MCF 10A (cell line): Measurements from ENCODE around the gene CREB3L2. TPM values are rescaled to one million over a fixed set of nuclear protein-coding genes. Genes with fewer than 3 reads are reported as not detected.

Experiments used
- BruUV-seq: library from RNA; stranded (reverse); fragments of 400-500 nt; replicated peaks from 2 replicates; lab custom pipeline; 2021; lab: Mats Ljungman, UMichigan
- CTCF ChIA-PET: fragments of 300-600 bp; sonication (Branson Sonifier 250); formaldehyde crosslinking; extraction: SDS; loops from one replicate; lab custom pipeline; 2021; ENCODE audit warnings: antibody characterized with exemption, inconsistent platforms; lab: Yijun Ruan, JAX
- POLR2A ChIA-PET: fragments of 300-600, 350-650 bp; sonication (Branson Sonifier 250); formaldehyde crosslinking; extraction: SDS; loops from one replicate; lab custom pipeline; 2020; ENCODE audit warnings: antibody characterized with exemption, inconsistent platforms; lab: Yijun Ruan, JAX
- DNase-seq: peaks from one replicate; pipeline ENCODE4 v3.0.0-alpha.2; 2018; ENCODE audit not compliant: unreplicated experiment
- H3K27ac Mint-ChIP-seq: one replicate; pipeline ENCODE4 v1.8.0; 2022; ENCODE audit warnings: mild to moderate bottlenecking, low read depth, mixed read lengths; ENCODE audit not compliant: unreplicated experiment
- H3K27me3 Mint-ChIP-seq: one replicate; pipeline ENCODE4 v1.8.0; 2022; ENCODE audit warnings: mixed read lengths; ENCODE audit not compliant: insufficient read depth, unreplicated experiment
- H3K36me3 Mint-ChIP-seq: one replicate; pipeline ENCODE4 v1.8.0; 2022; ENCODE audit warnings: mild to moderate bottlenecking, moderate library complexity, mixed read lengths; ENCODE audit not compliant: insufficient read depth, unreplicated experiment
- H3K4me1 Mint-ChIP-seq: one replicate; pipeline ENCODE4 v1.8.0; 2022; ENCODE audit warnings: mixed read lengths; ENCODE audit not compliant: insufficient read depth, unreplicated experiment
- H3K4me3 Mint-ChIP-seq: one replicate; pipeline ENCODE4 v1.8.0; 2022; ENCODE audit warnings: mild to moderate bottlenecking, moderate library complexity, mixed read lengths; ENCODE audit not compliant: unreplicated experiment
- H3K9me3 Mint-ChIP-seq: one replicate; pipeline ENCODE4 v1.8.0; 2022; ENCODE audit warnings: mixed read lengths; ENCODE audit not compliant: unreplicated experiment
- CTCF ChIP-seq: fragments of 200-600 bp; IDR thresholded peaks from one replicate; pipeline ENCODE4 v1.8.0; 2022; ENCODE audit warnings: antibody characterized with exemption, mild to moderate bottlenecking; ENCODE audit not compliant: unreplicated experiment
- intact Hi-C: fragments of 100-400 bp; cut with micrococcal nuclease; formaldehyde crosslinking; loops from 2 replicates; pipeline ENCODE4 v1.14.1; 2022
- total RNA-seq: library from RNA; stranded (reverse); gene quantifications from 2 replicates; pipeline ENCODE4 v1.2.3, GENCODE V29; 2022

The CREB3L2 gene
- total RNA-seq, 1 experiment from 2014 or later = 74.2 TPM

DNA sequence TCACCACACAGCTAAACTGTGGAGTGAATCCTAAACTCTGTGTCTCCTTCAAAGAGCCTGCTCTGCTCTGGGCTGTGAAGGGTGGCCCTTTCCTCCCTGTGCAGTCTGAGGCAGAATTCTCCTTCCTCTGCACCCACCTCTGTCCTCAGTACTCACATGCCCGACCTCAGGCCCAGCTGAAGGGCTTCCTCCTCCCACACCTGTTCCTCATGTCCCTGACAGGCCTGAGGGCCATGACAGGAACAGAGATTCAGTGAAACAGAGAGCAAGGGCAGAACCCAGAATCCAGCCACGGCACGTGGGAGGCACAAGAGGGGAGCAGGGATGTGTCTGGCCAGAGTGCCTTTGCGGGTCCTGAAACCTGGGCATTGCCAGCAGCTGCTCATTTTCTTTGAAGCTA is 13.9 kb downstream of the CREB3L2 start:
- no TSS peak for BruUV-seq
- no peak for DNase-seq
- Mint-ChIP-seq H3K27me3 (no peaks in the 10 kb centered on the region), H3K36me3 (peaks cover 6% of the 10 kb centered on the region), H3K27ac (no peak overlapping the region), H3K4me3 (no peak overlapping the region), H3K4me1 (peaks cover 16% of the 10 kb centered on the region), H3K9me3 (peaks cover under 1% of the 10 kb centered on the region)
- no peak for TF ChIP-seq CTCF
- ChIA-PET CTCF (interaction anchor here (0.7 to 1.1 kb wide), 2 partner anchors 12 to 29 kb away, joined by 3 to 4 read pairs; no protein-coding TSS in a partner anchor), POLR2A (interaction anchor here (1.3 to 1.7 kb wide), 2 partner anchors 11 to 12 kb away, joined by 6 to 7 read pairs; no protein-coding TSS in a partner anchor)
- intact Hi-C loops = no loop called here

- POLR2A ChIA-PET = interaction anchor here (1.3 to 1.7 kb wide), 2 partner anchors 11 to 13 kb away, joined by 6 to 7 read pairs; no protein-coding TSS in a partner anchor
- Mint-ChIP-seq H3K36me3 (peaks cover 6% of the 10 kb centered on the region), H3K27ac (no peak overlapping the region), H3K9me3 (peaks cover 5% of the 10 kb centered on the region), H3K27me3 (no peaks in the 10 kb centered on the region), H3K4me3 (no peak overlapping the region), H3K4me1 (peaks cover 12% of the 10 kb centered on the region)
- CTCF ChIA-PET = interaction anchor here (0.6 to 1.1 kb wide), 5 partner anchors 12 to 54 kb away, joined by 3 to 5 read pairs (median 4); no protein-coding TSS in a partner anchor
- no TSS peak for BruUV-seq
- no peak for DNase-seq
- intact Hi-C loops = no loop called here
- TF ChIP-seq CTCF = no peak
These were observed 14.3 kb downstream of the CREB3L2 start for GRCh38 chr7:137987563-137987962.

GRCh38 chr7:137987018-137987349 is 14.9 kb downstream of the CREB3L2 start:
- ChIA-PET CTCF (interaction anchor here (0.6 to 1.1 kb wide), 4 partner anchors 22 to 83 kb away, joined by 3 to 7 read pairs (median 4); no protein-coding TSS in a partner anchor), POLR2A (interaction anchor here (0.9 to 1.7 kb wide), 3 partner anchors 12 to 18 kb away, joined by 3 to 7 read pairs (median 6); no protein-coding TSS in a partner anchor)
- H3K4me3 Mint-ChIP-seq = no peak overlapping the region
- H3K27ac Mint-ChIP-seq = no peak overlapping the region
- peaks cover 6% of the 10 kb centered on the region for H3K4me1 Mint-ChIP-seq
- no TSS peak for BruUV-seq
- DNase-seq = no peak
- TF ChIP-seq CTCF = no peak
- H3K9me3 Mint-ChIP-seq = peaks cover 7% of the 10 kb centered on the region
- peaks cover 2% of the 10 kb centered on the region for H3K36me3 Mint-ChIP-seq
- H3K27me3 Mint-ChIP-seq = no peaks in the 10 kb centered on the region
- intact Hi-C loops = no loop called here

- Mint-ChIP-seq H3K4me1 (peaks cover 6% of the 10 kb centered on the region), H3K36me3 (no peaks in the 10 kb centered on the region), H3K4me3 (no peak overlapping the region), H3K27me3 (no peaks in the 10 kb centered on the region), H3K27ac (no peak overlapping the region), H3K9me3 (peaks cover 7% of the 10 kb centered on the region)
- no TSS peak for BruUV-seq
- CTCF ChIA-PET = interaction anchor here (1.0 to 1.2 kb wide), 4 partner anchors 23 to 82 kb away, joined by 3 to 7 read pairs (median 4); no protein-coding TSS in a partner anchor
- intact Hi-C loops = no loop called here
- DNase-seq = no peak
- no peak for TF ChIP-seq CTCF
- POLR2A ChIA-PET = interaction anchor here (0.6 to 1.0 kb wide), 3 partner anchors 13 to 17 kb away, joined by 3 to 4 read pairs (median 3); partner anchors contain the start of gene CREB3L2
These were observed 15.5 kb downstream of the CREB3L2 start for GRCh38 chr7:137986252-137987017.
